ENCODE measurements around the gene PATJ. TPM values are rescaled to one million over a fixed set of nuclear protein-coding genes. Genes with fewer than 3 reads are reported as not detected.

Gene PATJ
- total RNA-seq, 2 donors from 2014 or later = 74.3 to 81.7 TPM

DNA sequence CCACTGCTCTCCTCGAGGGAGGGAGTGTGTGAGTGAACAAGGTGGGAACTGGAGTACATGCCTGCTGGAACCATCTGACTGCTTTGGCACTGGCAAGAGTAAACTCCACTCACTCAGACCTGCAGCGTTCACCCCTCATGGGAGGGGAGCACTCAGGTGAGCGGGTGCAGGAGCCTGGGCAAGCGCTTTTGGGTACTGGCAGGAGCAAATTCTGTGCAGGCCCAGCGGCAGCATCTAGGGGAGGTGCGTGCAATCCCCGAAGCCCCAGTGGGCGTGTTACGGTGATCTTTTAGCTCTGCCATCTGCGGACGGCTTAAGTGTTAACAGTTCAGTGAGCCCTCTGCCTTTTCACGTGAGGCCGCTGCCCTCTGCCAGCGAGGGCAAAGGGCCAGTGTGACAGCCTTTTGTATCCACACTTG, 127.4 kb downstream of the PATJ start:
- H3K27me3 ChIP-seq (ENCODE audit: control insufficient read depth, insufficient read depth, low read length, poor library complexity, severe bottlenecking) = no peaks in the 10 kb centered on the region
- H3K36me3 ChIP-seq (ENCODE audit: control insufficient read depth, insufficient read depth, low read length) = peaks cover 22% of the 10 kb centered on the region
- H3K9me3 ChIP-seq (ENCODE audit: control insufficient read depth, low read length) = peaks cover 35% of the 10 kb centered on the region
- Mint-ChIP-seq H3K4me3 (no peak overlapping the region), H3K9me3 (peaks cover 8% of the 10 kb centered on the region), H3K27ac (peak overlapping the region; percentile 66), H3K36me3 (ENCODE audit: low read depth) (peaks cover 44% of the 10 kb centered on the region), H3K4me1 (peaks cover 4% of the 10 kb centered on the region), H3K27me3 (ENCODE audit: insufficient read depth) (no peaks in the 10 kb centered on the region)
- no peak for TF ChIP-seq CTCF (conservative IDR thresholded peaks at IDR 0.05)
- H3K27ac ChIP-seq (ENCODE audit: low read depth, low read length) = no peak overlapping the region
- peak; percentile 54 for DNase-seq
- H3K4me1 ChIP-seq (ENCODE audit: control insufficient read depth, insufficient read depth, low read length) = no peaks in the 10 kb centered on the region
- no peak overlapping the region for H3K9ac ChIP-seq (ENCODE audit: extremely low read depth, low read length, poor library complexity, severe bottlenecking)
- WGBS, 2 experiments (ENCODE audit: insufficient coverage in 1 of 2, insufficient read length in 1 of 2) = 92 to 100% methylated on average over 8 to 14 of the region's 14 CpGs
- H3K4me3 ChIP-seq (ENCODE audit: low read length) = no peak overlapping the region

DNA sequence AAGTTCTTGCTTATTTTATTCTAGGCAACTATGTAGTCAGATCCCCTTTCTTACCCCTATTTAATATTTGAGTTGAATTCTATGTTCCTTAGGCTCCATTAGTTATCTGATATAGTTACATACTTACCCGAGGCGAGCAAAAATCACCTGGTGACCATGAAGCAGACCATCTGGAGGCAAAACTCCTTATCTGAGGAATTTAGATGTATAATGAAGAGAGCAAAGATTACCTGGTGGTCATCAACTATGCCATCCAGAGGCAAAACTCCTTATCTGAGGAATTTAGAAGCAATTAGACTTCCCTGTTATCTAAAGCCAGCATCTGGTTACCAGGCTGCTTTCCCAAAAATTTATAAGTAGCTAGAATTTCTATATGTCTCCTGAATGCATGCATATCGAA, 129.9 kb downstream of the PATJ start:
- H3K27me3 Mint-ChIP-seq (ENCODE audit: insufficient read depth) = no peaks in the 10 kb centered on the region
- 94 to 96% methylated on average over 3 of the region's 3 CpGs for WGBS, 2 experiments (ENCODE audit: insufficient coverage in 1 of 2, insufficient read length in 1 of 2)

DNA sequence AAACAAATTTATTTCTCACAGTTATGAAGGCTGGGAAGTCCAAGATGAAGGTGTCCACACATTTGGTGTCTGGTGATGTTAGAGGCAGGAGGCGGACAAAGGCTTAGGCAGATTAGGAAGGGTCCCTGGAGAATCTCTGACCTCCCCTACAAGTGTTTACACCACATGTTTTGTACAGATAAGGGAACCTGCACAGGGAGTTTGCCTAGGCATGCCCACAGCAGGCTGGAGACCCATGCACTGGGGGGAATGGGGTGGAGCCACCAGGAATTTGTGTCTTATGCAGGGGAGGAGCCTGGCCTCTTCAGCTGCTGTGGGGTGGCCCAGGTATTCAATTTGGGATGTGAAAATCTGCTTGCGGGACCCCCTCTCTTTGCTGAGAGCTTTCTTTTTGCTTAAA, 131.3 kb downstream of the PATJ start:
- DNase-seq = peak; percentile 71
- no peak overlapping the region for H3K27ac ChIP-seq (ENCODE audit: low read depth, low read length)

More for the DNA sequence above, 129.9 kb downstream of the PATJ start:
- Histone ChIP-seq H3K9me3 (ENCODE audit: control insufficient read depth, low read length) (peaks cover 35% of the 10 kb centered on the region), H3K4me1 (ENCODE audit: control insufficient read depth, insufficient read depth, low read length) (no peaks in the 10 kb centered on the region), H3K27me3 (ENCODE audit: control insufficient read depth, insufficient read depth, low read length, poor library complexity, severe bottlenecking) (no peaks in the 10 kb centered on the region), H3K4me3 (ENCODE audit: low read length) (peak overlapping the region; percentile 32), H3K36me3 (ENCODE audit: control insufficient read depth, insufficient read depth, low read length) (peaks cover 28% of the 10 kb centered on the region), H3K9ac (ENCODE audit: extremely low read depth, low read length, poor library complexity, severe bottlenecking) (no peak overlapping the region), H3K27ac (ENCODE audit: low read depth, low read length) (no peak overlapping the region)
- H3K27ac Mint-ChIP-seq = peak overlapping the region; percentile 26
- no peak overlapping the region for H3K4me3 Mint-ChIP-seq
- peaks cover 45% of the 10 kb centered on the region for H3K36me3 Mint-ChIP-seq (ENCODE audit: low read depth)
- H3K4me1 Mint-ChIP-seq = peaks cover 4% of the 10 kb centered on the region
- TF ChIP-seq CTCF (conservative IDR thresholded peaks at IDR 0.05) = no peak
- H3K9me3 Mint-ChIP-seq = peaks cover 8% of the 10 kb centered on the region
- DNase-seq = no peak

More for the DNA sequence above, 131.3 kb downstream of the PATJ start:
- H3K9me3 Mint-ChIP-seq = peaks cover 8% of the 10 kb centered on the region
- H3K36me3 ChIP-seq (ENCODE audit: control insufficient read depth, insufficient read depth, low read length) = peaks cover 26% of the 10 kb centered on the region
- no peak overlapping the region for H3K4me3 Mint-ChIP-seq
- H3K4me1 ChIP-seq (ENCODE audit: control insufficient read depth, insufficient read depth, low read length) = no peaks in the 10 kb centered on the region
- H3K9ac ChIP-seq (ENCODE audit: extremely low read depth, low read length, poor library complexity, severe bottlenecking) = no peak overlapping the region
- TF ChIP-seq CTCF (conservative IDR thresholded peaks at IDR 0.05) = no peak
- H3K36me3 Mint-ChIP-seq (ENCODE audit: low read depth) = peaks cover 48% of the 10 kb centered on the region
- WGBS, 2 experiments (ENCODE audit: insufficient coverage in 1 of 2, insufficient read length in 1 of 2) = 98 to 100% methylated on average over 1 to 2 of the region's 2 CpGs
- H3K9me3 ChIP-seq (ENCODE audit: control insufficient read depth, low read length) = peaks cover 34% of the 10 kb centered on the region
- H3K27me3 Mint-ChIP-seq (ENCODE audit: insufficient read depth) = no peaks in the 10 kb centered on the region
- peak overlapping the region; percentile 18 for H3K4me3 ChIP-seq (ENCODE audit: low read length)
- no peaks in the 10 kb centered on the region for H3K27me3 ChIP-seq (ENCODE audit: control insufficient read depth, insufficient read depth, low read length, poor library complexity, severe bottlenecking)
- H3K4me1 Mint-ChIP-seq = peaks cover 4% of the 10 kb centered on the region
- peak overlapping the region; percentile 15 for H3K27ac Mint-ChIP-seq

All from endodermal cell (in vitro differentiated cells).